Measurements from ENCODE around the gene DVL1. TPM values are rescaled to one million over a fixed set of nuclear protein-coding genes. Genes with fewer than 3 reads are reported as not detected.

The DVL1 gene
- total and polyA plus RNA-seq, 9 of the 15 experiments (the other 6 are each of a cell fraction or from before 2014, with no cell fraction given), result 0.62 to 135 (median 24.3) TPM

DNA sequence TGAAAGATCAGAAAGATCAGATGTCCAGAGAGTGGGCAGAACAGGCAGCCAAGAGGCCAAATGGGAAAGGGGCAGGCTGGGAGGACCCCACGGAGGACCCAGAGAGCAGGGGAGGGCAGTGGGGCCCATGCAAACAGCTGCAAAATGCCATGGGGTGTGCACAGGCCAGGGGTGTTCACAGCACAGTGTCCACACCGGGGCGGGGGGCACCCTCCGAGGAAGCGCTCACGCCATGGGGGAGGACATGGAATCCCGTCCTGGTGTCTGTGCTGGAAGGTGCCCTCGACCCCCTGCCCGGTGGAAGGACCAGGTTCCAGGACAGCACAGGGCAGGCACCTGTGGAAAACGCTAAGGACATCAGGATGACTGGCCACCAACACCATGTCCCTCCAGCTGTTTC, 26.3 kb downstream of the DVL1 start:
- intact Hi-C loops (cut with micrococcal nuclease), result loop anchor here (5.0 kb wide), 1 partner anchor 54 kb away; the partner anchor contains the start of gene AURKAIP1
- CTCF ChIA-PET (ENCODE audit: low intra/inter-chr PET ratio), result no interaction called here
- peaks cover 13% of the 10 kb centered on the region for H3K9me1 ChIP-seq (ENCODE audit: control insufficient read depth, insufficient read depth, low read length)
- FAIRE-seq (no peak), ATAC-seq (no peak), DNase-seq (ENCODE audit: extremely low read depth in 1 of 4, low spot score in 3 of 4) (no peak)
- no peaks in the 10 kb centered on the region for H3K27me3 ChIP-seq (ENCODE audit: control insufficient read depth in 2 of 2, insufficient read depth in 2 of 2, low read length in 2 of 2)
- H3K36me3 ChIP-seq (ENCODE audit: control insufficient read depth, insufficient read depth, low read length), result peaks cover 60% of the 10 kb centered on the region
- peaks cover 71% of the 10 kb centered on the region for H3K79me2 ChIP-seq (ENCODE audit: control insufficient read depth, insufficient read depth, low read length)
- no peaks in the 10 kb centered on the region for H3K9me3 ChIP-seq (replicated peaks; ENCODE audit: control insufficient read depth, insufficient read depth, low read depth, low read length)
- H4K20me1 ChIP-seq (replicated peaks; ENCODE audit: control insufficient read depth, insufficient read depth, low read length), result peaks cover 28% of the 10 kb centered on the region; the same call in 1 of the 2 replicates
- WGBS (ENCODE audit: insufficient coverage, low coverage, missing lambda C conversion rate), result 83% methylated on average over 10 of the region's 10 CpGs
- no peak overlapping the region for H3K27ac ChIP-seq (ENCODE audit: extremely low read depth, low read depth, low read length)
- H3K9ac ChIP-seq (ENCODE audit: insufficient read depth in 1 of 2, low read depth in 2 of 2, low read length in 2 of 2), result peak overlapping the region; percentile 8 to 88; a peak in 3 of 4 replicates
- POLR2A ChIA-PET, result interaction anchor here (1.2 to 2.1 kb wide), 2 partner anchors 8 to 11 kb away, joined by 3 to 5 read pairs; no protein-coding TSS in a partner anchor
- in situ Hi-C loops (cut with MboI), result no loop called here
- H3K4me3 ChIP-seq, result peak overlapping the region; percentile 17; the same call in 1 of the 2 replicates
- peaks cover 34 to 88% of the 10 kb centered on the region in 2 experiments for H3K4me1 ChIP-seq (replicated peaks in 1 of 2; ENCODE audit: control insufficient read depth in 2 of 2, insufficient read depth in 2 of 2, low read length in 2 of 2)
- BruUV-seq (replicated peaks), result no TSS peak
- no peak overlapping the region for H2AFZ ChIP-seq (ENCODE audit: low read depth, low read length)
- H3K4me2 ChIP-seq (ENCODE audit: insufficient read depth, low read length), result peak overlapping the region; percentile 65; the same call in 1 of the 2 replicates
- no peak for TF ChIP-seq E2F3 (CRISPR knock-in tag; IDR thresholded peaks at IDR 0.05)
- TF ChIP-seq OTX1 (CRISPR knock-in tag; IDR thresholded peaks at IDR 0.05), result no peak
- TF ChIP-seq, protein P1, sequence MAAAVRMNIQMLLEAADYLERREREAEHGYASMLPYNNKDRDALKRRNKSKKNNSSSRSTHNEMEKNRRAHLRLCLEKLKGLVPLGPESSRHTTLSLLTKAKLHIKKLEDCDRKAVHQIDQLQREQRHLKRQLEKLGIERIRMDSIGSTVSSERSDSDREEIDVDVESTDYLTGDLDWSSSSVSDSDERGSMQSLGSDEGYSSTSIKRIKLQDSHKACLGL (CRISPR knock-in tag; IDR thresholded peaks at IDR 0.05; ENCODE audit: borderline replicate concordance, poor library complexity, severe bottlenecking), result no peak
- no peak for TF ChIP-seq PRPF4 (IDR thresholded peaks at IDR 0.05; ENCODE audit: insufficient read depth, low read depth, low read length, poor library complexity, severe bottlenecking)
- TF ChIP-seq, protein P2, sequence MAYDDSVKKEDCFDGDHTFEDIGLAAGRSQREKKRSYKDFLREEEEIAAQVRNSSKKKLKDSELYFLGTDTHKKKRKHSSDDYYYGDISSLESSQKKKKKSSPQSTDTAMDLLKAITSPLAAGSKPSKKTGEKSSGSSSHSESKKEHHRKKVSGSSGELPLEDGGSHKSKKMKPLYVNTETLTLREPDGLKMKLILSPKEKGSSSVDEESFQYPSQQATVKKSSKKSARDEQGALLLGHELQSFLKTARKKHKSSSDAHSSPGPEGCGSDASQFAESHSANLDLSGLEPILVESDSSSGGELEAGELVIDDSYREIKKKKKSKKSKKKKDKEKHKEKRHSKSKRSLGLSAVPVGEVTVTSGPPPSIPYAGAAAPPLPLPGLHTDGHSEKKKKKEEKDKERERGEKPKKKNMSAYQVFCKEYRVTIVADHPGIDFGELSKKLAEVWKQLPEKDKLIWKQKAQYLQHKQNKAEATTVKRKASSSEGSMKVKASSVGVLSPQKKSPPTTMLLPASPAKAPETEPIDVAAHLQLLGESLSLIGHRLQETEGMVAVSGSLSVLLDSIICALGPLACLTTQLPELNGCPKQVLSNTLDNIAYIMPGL (CRISPR knock-in tag; IDR thresholded peaks at IDR 0.05), result no peak
- no peak for TF ChIP-seq HDAC3 (IDR thresholded peaks at IDR 0.05; ENCODE audit: borderline replicate concordance, partially characterized antibody)
- no peak for TF ChIP-seq KHSRP (IDR thresholded peaks at IDR 0.05)
- no peak for TF ChIP-seq ZNF586 (CRISPR knock-in tag; conservative IDR thresholded peaks at IDR 0.05)
- TF ChIP-seq, protein P3, sequence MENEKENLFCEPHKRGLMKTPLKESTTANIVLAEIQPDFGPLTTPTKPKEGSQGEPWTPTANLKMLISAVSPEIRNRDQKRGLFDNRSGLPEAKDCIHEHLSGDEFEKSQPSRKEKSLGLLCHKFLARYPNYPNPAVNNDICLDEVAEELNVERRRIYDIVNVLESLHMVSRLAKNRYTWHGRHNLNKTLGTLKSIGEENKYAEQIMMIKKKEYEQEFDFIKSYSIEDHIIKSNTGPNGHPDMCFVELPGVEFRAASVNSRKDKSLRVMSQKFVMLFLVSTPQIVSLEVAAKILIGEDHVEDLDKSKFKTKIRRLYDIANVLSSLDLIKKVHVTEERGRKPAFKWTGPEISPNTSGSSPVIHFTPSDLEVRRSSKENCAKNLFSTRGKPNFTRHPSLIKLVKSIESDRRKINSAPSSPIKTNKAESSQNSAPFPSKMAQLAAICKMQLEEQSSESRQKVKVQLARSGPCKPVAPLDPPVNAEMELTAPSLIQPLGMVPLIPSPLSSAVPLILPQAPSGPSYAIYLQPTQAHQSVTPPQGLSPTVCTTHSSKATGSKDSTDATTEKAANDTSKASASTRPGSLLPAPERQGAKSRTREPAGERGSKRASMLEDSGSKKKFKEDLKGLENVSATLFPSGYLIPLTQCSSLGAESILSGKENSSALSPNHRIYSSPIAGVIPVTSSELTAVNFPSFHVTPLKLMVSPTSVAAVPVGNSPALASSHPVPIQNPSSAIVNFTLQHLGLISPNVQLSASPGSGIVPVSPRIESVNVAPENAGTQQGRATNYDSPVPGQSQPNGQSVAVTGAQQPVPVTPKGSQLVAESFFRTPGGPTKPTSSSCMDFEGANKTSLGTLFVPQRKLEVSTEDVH (IDR thresholded peaks at IDR 0.05; ENCODE audit: low read depth, partially characterized antibody), result no peak
- TF ChIP-seq XRCC5 (IDR thresholded peaks at IDR 0.05; ENCODE audit: low read depth, low read length), result no peak
- no peak for TF ChIP-seq ZNF75A (CRISPR knock-in tag; IDR thresholded peaks at IDR 0.05)
- no peak for TF ChIP-seq CAMTA2 (CRISPR knock-in tag; conservative IDR thresholded peaks at IDR 0.05)
- TF ChIP-seq STAT5A (IDR thresholded peaks at IDR 0.05; ENCODE audit: borderline replicate concordance, low read length), result no peak
- TF ChIP-seq ASH1L (IDR thresholded peaks at IDR 0.05; ENCODE audit: borderline replicate concordance, low read depth, partially characterized antibody), result no peak
- TF ChIP-seq POLR2G (IDR thresholded peaks at IDR 0.05; ENCODE audit: low read depth, low read length), result peak; percentile 62
- peak; percentile 56; the same call in 1 of the 2 replicates for TF ChIP-seq RBFOX2 (IDR thresholded peaks at IDR 0.05; ENCODE audit: low read depth, low read length)
- no peak for TF ChIP-seq ZNF583 (CRISPR knock-in tag; IDR thresholded peaks at IDR 0.05)
- 0 out of 2 replicates have a peak, but pooled peaks have one; percentile 41 for TF ChIP-seq ZBTB1 (CRISPR knock-in tag; IDR thresholded peaks at IDR 0.05; ENCODE audit: borderline replicate concordance, low read depth)
